Small intestine (tissue), 7 donors: ENCODE results near the gene SIX1. TPM values are rescaled to one million over a fixed set of nuclear protein-coding genes. Genes with fewer than 3 reads are reported as not detected.
A peak's percentile ranks its signal among the peaks of the same experiment; 100 is the strongest.

Experiments
- DNase-seq, 2 donors: peaks; one replicate each; pipeline versions ENCODE4 v3.0.0 to v3.0.0-alpha.2; 2013
- FAIRE-seq: peaks from 2 replicates; lab custom pipeline; 2012; peaks lifted over from hg19 to GRCh38; lab: Jason Lieb, UNC
- H3K27ac ChIP-seq, 3 donors: one replicate each; pipeline ENCODE4 v1.5.1; 2013; ENCODE audit warnings: low read length in 2 of 3, mild to moderate bottlenecking in 2 of 3, control low read depth in 1 of 3, inconsistent platforms in 1 of 3, low read depth in 1 of 3, moderate library complexity in 1 of 3
- H3K27me3 ChIP-seq, 3 donors: one replicate each; pipeline ENCODE4 v1.6.1; 2013; ENCODE audit warnings: low read length in 3 of 3, inconsistent platforms in 1 of 3; ENCODE audit not compliant: control insufficient read depth in 3 of 3, insufficient read depth in 3 of 3
- H3K36me3 ChIP-seq, 3 donors: one replicate each; pipeline ENCODE4 v1.6.1; 2013; ENCODE audit warnings: low read length in 3 of 3, inconsistent platforms in 1 of 3, low read depth in 1 of 3, mild to moderate bottlenecking in 1 of 3, moderate library complexity in 1 of 3; ENCODE audit not compliant: control insufficient read depth in 3 of 3, insufficient read depth in 2 of 3
- H3K4me1 ChIP-seq, 3 donors: one replicate each; pipeline ENCODE4 v1.6.1; 2013; ENCODE audit warnings: low read length in 2 of 3, inconsistent platforms in 1 of 3, low read depth in 1 of 3, mild to moderate bottlenecking in 1 of 3, moderate library complexity in 1 of 3; ENCODE audit not compliant: control insufficient read depth in 3 of 3, insufficient read depth in 2 of 3
- H3K4me3 ChIP-seq, 3 donors: one replicate each; pipeline ENCODE4 v1.5.1; 2013; ENCODE audit warnings: low read length in 3 of 3, control low read depth in 1 of 3, inconsistent platforms in 1 of 3, low read depth in 1 of 3, mild to moderate bottlenecking in 1 of 3, moderate library complexity in 1 of 3
- H3K9me3 ChIP-seq, 2 donors: one replicate each; pipeline ENCODE4 v1.6.1; 2013; ENCODE audit warnings: low read depth in 1 of 2, low read length in 1 of 2; ENCODE audit not compliant: control insufficient read depth in 2 of 2, insufficient read depth in 1 of 2
- WGBS, 3 donors: extraction: QIAGEN DNeasy Blood & Tissue Kit; methylation state at CpG; one replicate each; pipeline ENCODE4 v1.1.7; 2013; 5-methylcytosine and 5-hydroxymethylcytosine counted together
- polyA plus RNA-seq, 4 donors: library from polyadenylated mRNA; stranded (reverse) in 3 of 4; unstranded in 1 of 4; fragments of 200-250 nt in 3 of 4; fragments of 120-200 nt in 1 of 4; gene quantifications; one replicate each; pipeline versions ENCODE4 v1.2.1 to v1.2.3, GENCODE V29; 2013
- donor health status: healthy with polysubstance abuse.
- donor health status: control.
- donor health status: control.
- donor health status: Bipolar disorder and iron deficiency.
- donor health status: healthy.

Gene SIX1
- polyA plus RNA-seq, 4 donors = 0.18 to 0.32 (median 0.27) TPM; not detected in 1

DNA sequence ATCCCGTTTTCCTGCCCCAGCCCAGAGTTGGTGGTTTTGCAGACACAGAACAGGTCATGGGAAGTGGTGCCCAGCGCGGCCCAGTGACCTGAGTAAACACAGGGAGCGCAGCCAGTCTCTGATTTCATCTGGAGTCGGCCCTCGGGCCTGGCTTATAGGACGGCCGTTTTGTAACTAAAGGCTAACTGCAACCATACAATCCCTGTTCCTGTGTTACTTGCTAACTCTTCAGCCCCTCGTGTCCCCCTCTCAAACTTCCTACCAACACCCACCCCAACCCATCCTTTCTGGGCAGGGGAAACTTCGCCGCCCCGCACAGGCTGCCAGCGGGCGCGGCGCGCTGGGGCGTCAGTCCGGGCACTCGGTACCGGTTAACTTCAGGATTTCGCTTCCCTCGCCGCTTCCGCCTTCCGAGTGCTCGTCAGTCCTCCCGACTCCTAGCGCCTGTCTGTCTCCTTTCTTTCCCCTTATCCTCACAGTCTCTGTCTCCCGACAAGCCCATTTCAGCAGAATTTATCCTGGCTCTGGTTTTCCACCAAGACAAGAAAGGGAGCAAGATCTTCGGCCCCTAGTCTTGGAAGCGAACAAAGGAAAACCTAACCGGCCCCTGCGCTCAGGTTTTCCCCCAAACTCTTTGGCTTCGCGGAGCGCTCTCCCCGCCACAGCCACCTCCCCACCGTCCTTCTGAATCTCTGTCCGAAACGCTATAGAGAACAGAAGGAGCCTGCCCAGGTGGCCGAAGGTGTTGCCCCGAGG, 2.0 kb downstream of the SIX1 start:
- peaks cover 0 to 3% of the 10 kb centered on the region in 2 donors for H3K9me3 ChIP-seq
- no peaks in the 10 kb centered on the region for H3K36me3 ChIP-seq
- H3K27ac ChIP-seq = no peak overlapping the region
- H3K4me1 ChIP-seq = peaks cover 3 to 13% (median 13%) of the 10 kb centered on the region in 3 donors
- peaks cover 8 to 97% (median 67%) of the 10 kb centered on the region in 3 donors for H3K27me3 ChIP-seq
- WGBS, 3 donors = 2 to 5% (median 4%) methylated on average over 43 of the region's 43 CpGs
- no peak for FAIRE-seq
- peak overlapping the region in 2 of 3 donors; percentile 10 to 21 for H3K4me3 ChIP-seq
- DNase-seq = peak in 1 of 2 donors; percentile 54

DNA sequence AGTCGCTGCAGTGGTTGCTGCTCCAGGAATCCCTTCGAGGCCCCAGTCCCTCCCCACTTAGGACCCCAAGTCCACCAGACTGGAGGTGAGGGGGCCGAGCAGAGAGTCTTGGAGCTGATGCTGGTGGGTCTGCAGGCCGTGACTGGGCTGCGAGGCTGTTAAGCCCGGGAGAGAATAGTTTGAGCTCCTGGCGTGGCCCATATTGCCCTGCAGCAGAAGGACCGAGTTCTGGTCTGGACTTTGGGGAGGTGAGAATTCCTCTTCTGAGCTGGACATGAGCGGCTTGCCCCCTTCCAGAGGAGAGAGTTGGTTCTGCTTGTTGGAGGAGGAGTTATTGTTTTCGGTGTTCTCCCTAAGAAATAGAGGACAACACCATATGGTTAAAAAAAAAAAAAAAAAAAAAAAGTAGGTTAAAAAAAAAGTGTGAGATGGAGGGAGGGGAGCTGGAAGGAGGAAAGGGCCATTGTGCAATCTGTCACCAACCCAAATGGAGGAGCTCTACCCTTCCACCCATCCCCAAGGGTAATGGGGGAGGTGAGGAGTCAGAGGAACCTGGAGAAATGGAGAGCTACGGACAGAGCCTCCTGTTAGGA, 3.0 kb downstream of the SIX1 start:
- peaks cover 8 to 97% (median 68%) of the 10 kb centered on the region in 3 donors for H3K27me3 ChIP-seq
- FAIRE-seq = no peak
- H3K4me1 ChIP-seq = peaks cover 3 to 14% (median 13%) of the 10 kb centered on the region in 3 donors
- WGBS, 3 donors = 16 to 36% (median 18%) methylated on average over 11 of the region's 11 CpGs
- no peak overlapping the region for H3K27ac ChIP-seq
- DNase-seq = no peak
- H3K36me3 ChIP-seq = no peaks in the 10 kb centered on the region
- H3K4me3 ChIP-seq = no peak overlapping the region
- peaks cover 0 to 3% of the 10 kb centered on the region in 2 donors for H3K9me3 ChIP-seq

DNA sequence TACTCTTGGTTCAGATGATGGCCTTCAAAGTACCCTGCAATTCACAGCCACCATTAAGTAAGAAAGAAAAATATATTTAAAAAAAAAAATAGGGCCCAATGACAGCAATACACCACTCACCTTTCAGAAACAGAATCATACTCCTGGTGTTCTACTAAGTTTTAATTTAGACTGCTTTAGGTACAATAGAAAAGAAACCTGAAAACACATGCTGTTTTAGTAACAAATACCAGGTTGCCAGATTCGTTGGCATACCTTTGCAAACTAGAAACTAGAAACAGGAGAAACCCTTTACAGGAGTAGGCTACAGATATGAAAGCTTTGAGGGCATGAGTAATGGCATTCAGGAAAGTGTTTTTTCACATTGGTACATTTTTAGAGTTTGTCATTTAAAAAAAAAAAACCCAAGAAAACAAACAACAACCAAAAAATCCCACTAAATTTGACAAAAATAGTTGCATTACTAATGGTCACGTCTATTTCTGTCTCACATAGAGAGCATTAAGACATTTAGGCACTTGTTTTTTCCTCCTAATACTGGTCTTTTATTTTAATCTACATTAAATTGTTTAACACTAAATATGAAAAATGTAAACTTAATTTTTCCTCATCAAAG, 4.0 kb downstream of the SIX1 start:
- FAIRE-seq (no peak), DNase-seq (no peak)
- Histone ChIP-seq H3K9me3 (peaks cover 0 to 3% of the 10 kb centered on the region in 2 donors), H3K4me1 (peaks cover 3 to 14% (median 13%) of the 10 kb centered on the region in 3 donors), H3K27me3 (peaks cover 8 to 96% (median 69%) of the 10 kb centered on the region in 3 donors), H3K4me3 (no peak overlapping the region), H3K27ac (no peak overlapping the region), H3K36me3 (no peaks in the 10 kb centered on the region)
- WGBS, 3 donors = 27 to 53% (median 35%) methylated on average over 2 of the region's 2 CpGs

DNA sequence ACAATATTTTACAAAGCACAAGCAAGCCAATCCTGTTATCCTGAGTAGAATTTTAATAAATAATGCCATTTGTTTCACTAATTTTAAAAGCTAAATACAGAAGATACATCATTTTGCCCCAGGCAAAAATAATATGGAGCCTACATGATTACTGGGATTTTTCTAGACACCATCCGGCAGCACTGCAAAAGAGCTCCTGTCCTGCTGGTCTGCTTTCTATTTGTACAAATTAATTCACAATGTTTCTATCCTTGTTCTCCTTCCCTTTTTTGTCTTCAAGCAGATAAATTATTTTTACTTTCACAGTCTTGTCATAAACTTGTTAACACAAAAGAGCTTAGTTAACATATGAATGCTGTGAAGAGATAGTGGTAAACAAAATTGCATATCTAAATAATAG, 4.6 kb downstream of the SIX1 start:
- FAIRE-seq = no peak
- DNase-seq = no peak
- H3K27me3 ChIP-seq = peaks cover 7 to 96% (median 64%) of the 10 kb centered on the region in 3 donors
- no peak overlapping the region for H3K27ac ChIP-seq
- H3K36me3 ChIP-seq = no peaks in the 10 kb centered on the region
- H3K4me1 ChIP-seq = peaks cover 3 to 13% (median 13%) of the 10 kb centered on the region in 3 donors
- 52 to 66% (median 59%) methylated on average over 1 of the region's 1 CpG for WGBS, 3 donors
- H3K4me3 ChIP-seq = no peak overlapping the region
- peaks cover 0 to 3% of the 10 kb centered on the region in 2 donors for H3K9me3 ChIP-seq

DNA sequence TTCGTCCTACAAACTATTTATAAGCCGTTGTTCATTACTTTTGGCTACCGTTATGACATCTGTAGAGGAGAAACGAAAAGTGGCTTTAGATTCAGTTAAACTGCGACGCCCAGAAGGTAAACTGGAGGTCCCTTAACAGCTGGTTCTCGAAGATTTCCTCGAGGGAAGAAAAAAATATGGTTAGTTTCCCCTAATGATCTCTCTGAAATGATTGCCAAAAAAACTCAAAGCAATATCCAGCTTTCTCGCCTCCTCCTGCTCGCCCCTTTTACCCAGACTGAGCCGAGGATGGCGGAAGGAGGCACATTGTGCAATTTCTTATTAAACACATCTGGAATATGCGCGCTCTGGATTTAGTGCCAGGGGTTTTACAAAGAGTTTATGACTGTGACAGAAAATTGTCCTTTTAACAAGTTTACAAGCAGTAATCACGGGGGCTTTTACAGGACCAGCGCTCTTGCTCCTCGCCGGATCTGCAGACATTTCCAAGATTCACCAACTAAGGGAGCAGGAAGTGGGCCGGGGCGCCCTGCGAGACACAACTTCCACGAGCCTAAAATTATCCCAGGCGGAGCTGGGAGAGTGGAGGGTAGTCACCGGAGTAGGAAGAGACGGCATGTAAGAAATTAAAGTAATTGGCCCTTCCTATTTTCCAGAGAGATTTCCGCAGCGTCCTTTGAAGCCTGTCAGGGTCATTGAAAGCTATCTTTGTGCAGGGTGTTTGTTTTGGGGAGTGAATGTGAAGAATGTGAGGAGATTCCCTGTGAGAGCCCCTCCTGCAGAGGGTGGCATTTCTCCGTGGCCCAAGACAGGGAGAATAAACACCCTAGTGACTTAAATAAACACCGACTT, 5.6 kb downstream of the SIX1 start:
- H3K36me3 ChIP-seq = no peaks in the 10 kb centered on the region
- peaks cover 0 to 3% of the 10 kb centered on the region in 2 donors for H3K9me3 ChIP-seq
- DNase-seq = no peak
- no peak for FAIRE-seq
- no peak overlapping the region for H3K4me3 ChIP-seq
- no peak overlapping the region for H3K27ac ChIP-seq
- 9 to 16% (median 15%) methylated on average over 29 of the region's 29 CpGs for WGBS, 3 donors
- H3K27me3 ChIP-seq = peaks cover 2 to 92% (median 56%) of the 10 kb centered on the region in 3 donors
- peaks cover 3 to 13% (median 6%) of the 10 kb centered on the region in 3 donors for H3K4me1 ChIP-seq

DNA sequence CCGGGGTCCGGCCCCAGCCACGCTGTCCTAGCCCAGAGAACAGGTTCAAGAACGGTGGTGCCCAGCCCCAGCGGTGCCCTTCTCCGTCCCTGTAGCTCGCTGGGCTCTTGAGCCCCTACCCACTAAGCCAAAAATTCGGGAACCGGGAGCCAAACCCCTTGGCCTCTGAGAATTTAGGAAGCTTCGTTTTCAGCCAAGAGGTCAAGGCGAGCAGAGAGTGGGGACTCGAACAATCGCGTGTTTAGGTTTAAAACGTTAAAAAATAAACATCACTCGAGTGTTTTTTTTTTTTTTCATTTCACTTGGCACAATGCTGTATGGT, 6.2 kb downstream of the SIX1 start:
- DNase-seq (no peak), FAIRE-seq (no peak)
- H3K9me3 ChIP-seq = peaks cover 0 to 3% of the 10 kb centered on the region in 2 donors
- 5 to 13% (median 12%) methylated on average over 16 of the region's 16 CpGs for WGBS, 3 donors
- no peaks in the 10 kb centered on the region for H3K36me3 ChIP-seq
- H3K27ac ChIP-seq = no peak overlapping the region
- H3K4me3 ChIP-seq = no peak overlapping the region
- peaks cover 3 to 11% (median 4%) of the 10 kb centered on the region in 3 donors for H3K4me1 ChIP-seq
- peaks cover 2 to 92% (median 55%) of the 10 kb centered on the region in 3 donors for H3K27me3 ChIP-seq

DNA sequence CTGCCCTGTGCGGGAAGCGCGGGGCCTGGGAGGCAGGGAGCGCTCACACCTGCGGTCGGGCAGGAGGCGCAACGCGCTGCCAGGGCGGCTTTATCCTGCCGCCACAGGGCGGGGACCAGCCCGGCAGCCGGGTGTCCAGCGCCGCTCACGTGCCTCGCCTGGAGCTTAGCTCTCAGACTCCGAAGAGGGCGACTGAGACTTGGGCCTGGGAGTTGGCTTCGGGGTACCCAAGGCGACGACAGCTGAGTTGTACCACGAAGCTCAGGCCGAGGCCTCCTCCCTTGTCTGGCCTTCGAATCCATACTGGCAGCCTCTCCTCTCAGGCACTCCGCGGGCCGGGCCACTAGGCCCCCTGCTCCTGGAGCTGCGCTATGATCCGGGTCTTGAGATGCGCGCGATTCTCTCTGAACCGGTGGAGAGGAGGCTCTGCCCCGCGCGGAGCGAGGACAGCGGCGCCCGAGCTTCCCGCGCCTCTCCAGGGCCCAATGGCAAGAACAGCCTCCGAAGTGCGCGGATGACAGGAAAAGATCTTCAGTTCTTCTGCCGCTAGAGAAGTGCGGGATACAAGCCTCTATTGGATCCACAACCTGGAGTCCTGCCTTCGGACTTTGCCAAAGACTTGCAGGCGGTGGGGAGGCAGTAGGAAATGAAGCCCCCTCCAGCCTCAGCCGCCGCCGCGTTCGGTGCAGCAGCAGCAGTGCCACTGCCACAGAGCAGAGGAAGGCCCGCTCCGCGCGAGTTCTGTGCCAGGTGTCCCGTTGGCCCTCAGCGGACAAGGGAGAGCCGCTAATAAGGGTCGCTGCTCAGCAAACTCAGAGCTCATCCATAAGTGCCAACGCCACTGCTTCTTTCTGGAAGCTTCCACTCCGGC, 6.8 kb downstream of the SIX1 start:
- WGBS, 3 donors = 7 to 13% (median 11%) methylated on average over 64 to 66 of the region's 66 CpGs
- DNase-seq = peak in 1 of 2 donors; percentile 33

More for the DNA sequence above, 6.8 kb downstream of the SIX1 start:
- Histone ChIP-seq H3K4me3 (no peak overlapping the region), H3K27me3 (peaks cover 4 to 92% (median 54%) of the 10 kb centered on the region in 3 donors), H3K9me3 (peaks cover 0 to 3% of the 10 kb centered on the region in 2 donors), H3K36me3 (no peaks in the 10 kb centered on the region), H3K4me1 (peaks cover 0 to 9% (median 4%) of the 10 kb centered on the region in 3 donors), H3K27ac (no peak overlapping the region)
- no peak for FAIRE-seq
